Measurements from ENCODE around the gene ANKS1A. TPM values are rescaled to one million over a fixed set of nuclear protein-coding genes. Genes with fewer than 3 reads are reported as not detected.
"Not testable (repeated sequence)": the region's sequence is repeated elsewhere in the genome, so short reads cannot be mapped to it uniquely, and the experiment has no call there.

Gene ANKS1A
- total RNA-seq, 3 donors from 2014 or later (not counting 1 experiment from before 2014, with no cell fraction given) = 10.4 to 11.5 (median 10.9) TPM

DNA sequence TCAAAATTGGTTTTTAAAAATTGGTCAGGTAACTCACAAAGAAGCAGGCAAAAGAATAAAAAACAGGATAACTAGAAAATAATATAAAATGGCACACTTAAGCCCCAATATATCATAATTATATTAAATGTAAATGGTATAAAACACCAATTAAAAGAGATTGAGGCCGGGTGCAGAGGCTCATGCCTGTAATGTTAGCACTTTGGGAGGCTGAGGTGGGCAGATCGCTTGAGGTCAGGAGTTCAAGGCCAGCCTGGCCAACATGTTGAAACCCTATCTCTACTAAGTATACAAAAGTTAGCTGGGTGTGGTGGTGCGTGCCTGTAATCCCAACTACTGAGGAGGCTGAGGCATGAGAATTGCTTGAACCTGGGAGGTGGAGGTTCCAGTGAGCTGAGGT, 216.0 kb downstream of the ANKS1A start:
- DNase-seq (no peak), ATAC-seq (no peak)
- intact Hi-C loops (cut with micrococcal nuclease) = no loop called here
- no peak overlapping the region for H3K27ac Mint-ChIP-seq
- H3K9me3 ChIP-seq (ENCODE audit: control insufficient read depth, insufficient read depth, low read length) = no peaks in the 10 kb centered on the region
- peaks cover 3 to 7% of the 10 kb centered on the region in 2 donors for H3K27me3 Mint-ChIP-seq (ENCODE audit: low read depth in 2 of 2)
- H3K4me1 Mint-ChIP-seq = no peaks in the 10 kb centered on the region
- H3K4me3 Mint-ChIP-seq = no peak overlapping the region
- TF ChIP-seq CTCF (IDR thresholded peaks at IDR 0.05) = no peak
- 75% methylated on average over 3 of the region's 3 CpGs for WGBS (ENCODE audit: insufficient coverage)
- no peaks in the 10 kb centered on the region for H3K36me3 ChIP-seq (ENCODE audit: control insufficient read depth, insufficient read depth, low read length)
- no peaks in the 10 kb centered on the region for H3K9me3 Mint-ChIP-seq
- H3K36me3 Mint-ChIP-seq = no peaks in the 10 kb centered on the region
- H3K4me3 ChIP-seq (ENCODE audit: low read length) = no peak overlapping the region
- no peaks in the 10 kb centered on the region for H3K4me1 ChIP-seq (ENCODE audit: control insufficient read depth, insufficient read depth, low read length)
- no peaks in the 10 kb centered on the region for H3K27me3 ChIP-seq (ENCODE audit: control insufficient read depth, insufficient read depth, low read length)
- no peak overlapping the region for H3K27ac ChIP-seq (ENCODE audit: low read length)

DNA sequence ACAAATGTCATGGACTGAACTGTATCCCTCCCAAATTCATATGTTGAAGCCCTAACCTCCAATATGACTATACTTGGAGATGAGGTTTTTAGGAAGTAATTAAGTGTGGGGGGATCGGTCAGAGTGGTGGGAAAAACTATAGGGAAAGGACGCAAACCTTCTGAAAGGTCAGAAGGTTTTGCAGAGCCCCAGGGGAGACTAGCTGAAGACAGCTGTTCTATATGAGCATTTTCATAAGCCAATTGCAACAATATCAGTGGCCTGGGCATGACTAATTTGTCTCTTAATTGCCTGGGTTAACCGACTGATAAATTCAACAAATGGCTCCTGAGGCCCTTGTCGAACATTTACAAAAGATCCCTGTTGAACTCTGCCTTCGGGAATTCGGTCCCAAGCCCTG, 217.0 kb downstream of the ANKS1A start:
- H3K27ac ChIP-seq (ENCODE audit: low read length); H3K27me3 Mint-ChIP-seq (ENCODE audit: low read depth in 2 of 2); H3K4me3 Mint-ChIP-seq; H3K9me3 Mint-ChIP-seq; H3K36me3 Mint-ChIP-seq; H3K27me3 ChIP-seq (ENCODE audit: control insufficient read depth, insufficient read depth, low read length); H3K27ac Mint-ChIP-seq; H3K9me3 ChIP-seq (ENCODE audit: control insufficient read depth, insufficient read depth, low read length); ATAC-seq; H3K4me1 ChIP-seq (ENCODE audit: control insufficient read depth, insufficient read depth, low read length); H3K4me1 Mint-ChIP-seq; H3K36me3 ChIP-seq (ENCODE audit: control insufficient read depth, insufficient read depth, low read length); intact Hi-C loops (cut with micrococcal nuclease); DNase-seq; H3K4me3 ChIP-seq (ENCODE audit: low read length): not testable (repeated sequence)
- 88% methylated on average over 6 of the region's 6 CpGs for WGBS (ENCODE audit: insufficient coverage)

DNA sequence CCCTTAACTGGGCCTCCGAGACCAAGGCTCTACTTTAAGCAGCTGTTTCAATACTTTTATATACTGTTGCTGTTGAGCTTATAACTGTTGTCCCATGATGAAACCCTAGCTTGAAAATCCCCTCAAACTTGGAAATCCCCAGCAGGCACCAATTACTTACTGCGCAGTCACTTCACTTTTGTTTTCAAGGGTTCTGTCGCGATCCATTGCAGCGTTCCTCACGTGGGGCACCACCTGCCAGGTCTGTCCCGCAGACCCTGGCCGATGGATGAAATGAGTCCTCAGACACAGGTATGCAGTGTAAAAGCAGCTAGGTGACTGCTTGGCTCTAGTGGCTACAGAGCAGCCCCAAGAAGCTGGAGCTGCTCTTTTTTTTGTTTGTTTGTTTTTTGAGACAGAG, 218.2 kb downstream of the ANKS1A start:
- H3K9me3 ChIP-seq (ENCODE audit: control insufficient read depth, insufficient read depth, low read length); H3K27ac ChIP-seq (ENCODE audit: low read length); H3K36me3 Mint-ChIP-seq; H3K4me3 ChIP-seq (ENCODE audit: low read length); DNase-seq; ATAC-seq; H3K36me3 ChIP-seq (ENCODE audit: control insufficient read depth, insufficient read depth, low read length); H3K9me3 Mint-ChIP-seq; H3K27ac Mint-ChIP-seq; H3K27me3 ChIP-seq (ENCODE audit: control insufficient read depth, insufficient read depth, low read length); H3K4me3 Mint-ChIP-seq; H3K4me1 ChIP-seq (ENCODE audit: control insufficient read depth, insufficient read depth, low read length); H3K4me1 Mint-ChIP-seq; intact Hi-C loops (cut with micrococcal nuclease); H3K27me3 Mint-ChIP-seq (ENCODE audit: low read depth in 2 of 2): not testable (repeated sequence)
- 83% methylated on average over 8 of the region's 8 CpGs for WGBS (ENCODE audit: insufficient coverage)

DNA sequence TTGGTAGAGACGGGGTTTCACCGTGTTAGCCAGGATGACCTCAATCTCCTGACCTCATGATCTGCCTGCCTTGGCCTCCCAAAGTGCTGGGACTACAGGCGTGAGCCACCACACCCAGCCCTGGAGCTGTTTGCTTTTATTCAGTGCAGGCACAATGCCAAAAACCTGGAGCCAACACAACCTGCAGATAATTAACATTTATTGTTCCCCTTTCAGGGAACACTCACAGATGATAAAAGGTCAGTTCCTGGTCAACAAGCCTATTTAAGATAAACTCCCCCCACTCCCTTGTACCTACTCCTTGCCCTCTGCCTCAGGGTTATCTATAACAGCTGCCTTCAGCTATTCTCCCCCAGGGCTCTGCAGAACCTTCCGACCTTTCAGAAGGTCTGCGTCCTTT, 218.7 kb downstream of the ANKS1A start:
- H3K27ac Mint-ChIP-seq; H3K9me3 Mint-ChIP-seq; H3K27me3 ChIP-seq (ENCODE audit: control insufficient read depth, insufficient read depth, low read length); H3K27me3 Mint-ChIP-seq (ENCODE audit: low read depth in 2 of 2); H3K4me1 ChIP-seq (ENCODE audit: control insufficient read depth, insufficient read depth, low read length); H3K36me3 ChIP-seq (ENCODE audit: control insufficient read depth, insufficient read depth, low read length); ATAC-seq; H3K4me1 Mint-ChIP-seq; H3K9me3 ChIP-seq (ENCODE audit: control insufficient read depth, insufficient read depth, low read length); H3K27ac ChIP-seq (ENCODE audit: low read length); intact Hi-C loops (cut with micrococcal nuclease); DNase-seq; H3K4me3 Mint-ChIP-seq; H3K4me3 ChIP-seq (ENCODE audit: low read length); H3K36me3 Mint-ChIP-seq: not testable (repeated sequence)
- WGBS (ENCODE audit: insufficient coverage) = 96% methylated on average over 3 of the region's 5 CpGs

GRCh38 chr6:35108309-35108885, 219.3 kb downstream of the ANKS1A start:
- Histone ChIP-seq H3K36me3 (ENCODE audit: control insufficient read depth, insufficient read depth, low read length) (no peaks in the 10 kb centered on the region), H3K27ac (ENCODE audit: low read length) (no peak overlapping the region), H3K9me3 (ENCODE audit: control insufficient read depth, insufficient read depth, low read length) (no peaks in the 10 kb centered on the region), H3K27me3 (ENCODE audit: control insufficient read depth, insufficient read depth, low read length) (no peaks in the 10 kb centered on the region), H3K4me3 (ENCODE audit: low read length) (no peak overlapping the region), H3K4me1 (ENCODE audit: control insufficient read depth, insufficient read depth, low read length) (no peaks in the 10 kb centered on the region)
- peaks cover 3 to 7% of the 10 kb centered on the region in 2 donors for H3K27me3 Mint-ChIP-seq (ENCODE audit: low read depth in 2 of 2)
- H3K4me1 Mint-ChIP-seq = no peaks in the 10 kb centered on the region
- no peaks in the 10 kb centered on the region for H3K9me3 Mint-ChIP-seq
- no peak overlapping the region for H3K27ac Mint-ChIP-seq
- no peak overlapping the region for H3K4me3 Mint-ChIP-seq
- intact Hi-C loops (cut with micrococcal nuclease) = no loop called here
- ATAC-seq (no peak), DNase-seq (no peak)
- WGBS (ENCODE audit: insufficient coverage) = 100% methylated on average over 1 of the region's 2 CpGs
- H3K36me3 Mint-ChIP-seq = no peaks in the 10 kb centered on the region
- TF ChIP-seq CTCF (IDR thresholded peaks at IDR 0.05) = no peak

Measured in natural killer cell (primary cell).